Upper lobe of left lung (tissue), 6 donors: Measurements from ENCODE around the gene NELFB. TPM values are rescaled to one million over a fixed set of nuclear protein-coding genes. Genes with fewer than 3 reads are reported as not detected.

Experiments used
- ATAC-seq, 2 donors: fragments of 200-7000 bp; cut with Tn5 transposase; one replicate each; pipeline ENCODE4 v1.9.1; 2022; ENCODE audit warnings: mild to moderate bottlenecking in 2 of 2, moderate library complexity in 2 of 2; ENCODE audit not compliant: low FRiP score in 2 of 2
- DNase-seq, 2 donors: peaks; one replicate each; pipeline ENCODE4 v3.0.0-alpha.2; 2019 to 2020
- H3K27ac ChIP-seq, 4 donors: fragments of 200-600 bp; sonication (generic); one replicate each; pipeline ENCODE4 v1.5.1; 2016 to 2019
- H3K27me3 ChIP-seq, 4 donors: fragments of 200-600 bp; sonication (generic); one replicate each; pipeline ENCODE4 v1.5.1; 2017 to 2019
- H3K36me3 ChIP-seq, 4 donors: fragments of 200-600 bp; sonication (generic); one replicate each; pipeline ENCODE4 v1.5.1; 2016 to 2019
- H3K4me1 ChIP-seq, 4 donors: fragments of 200-600 bp; sonication (generic); one replicate each; pipeline ENCODE4 v1.5.1; 2018 to 2019
- H3K4me3 ChIP-seq, 4 donors: fragments of 200-600 bp; sonication (generic); one replicate each; pipeline ENCODE4 v1.5.1; 2017 to 2019; ENCODE audit warnings: mild to moderate bottlenecking in 2 of 4, moderate library complexity in 1 of 4
- H3K9me3 ChIP-seq, 4 donors: fragments of 200-600 bp; sonication (generic); one replicate each; pipeline ENCODE4 v1.5.1; 2018 to 2019
- CTCF ChIP-seq, 6 experiments: fragments of 450-650 bp in 4 of 6; fragments of 200-600 bp in 2 of 6; sonication (generic) in 2 of 6; IDR thresholded peaks; one replicate each; pipeline ENCODE4 v1.5.1; 2016 to 2019; ENCODE audit warnings: antibody characterized with exemption in 6 of 6
- EP300 ChIP-seq, 4 donors: sonication (generic); formaldehyde crosslinking; IDR thresholded peaks; one replicate each; pipeline ENCODE4 v1.5.1; 2017; ENCODE audit warnings: antibody characterized with exemption in 4 of 4, control low read depth in 2 of 4
- POLR2A ChIP-seq, 4 donors: fragments of 450-650 bp; IDR thresholded peaks; one replicate each; pipeline ENCODE4 v1.5.1; 2016 to 2017; ENCODE audit warnings: antibody characterized with exemption in 4 of 4, mild to moderate bottlenecking in 2 of 4
- POLR2AphosphoS5 ChIP-seq, 2 donors: sonication (generic); formaldehyde crosslinking; IDR thresholded peaks; one replicate each; pipeline ENCODE4 v1.5.1; 2017; ENCODE audit warnings: antibody characterized with exemption in 2 of 2
- WGBS, 2 donors: methylation state at CpG; one replicate each; pipeline ENCODE4 v1.1.5; 2017 to 2018; 5-methylcytosine and 5-hydroxymethylcytosine counted together
- total RNA-seq, 6 donors: library from RNA; depleted of rRNA in 4 of 6; stranded (reverse); fragments of >200 nt in 4 of 6; gene quantifications; one replicate each; pipeline versions ENCODE4 v1.1.0 to v1.2.1, GENCODE V29; 2016 to 2021
- donor health status: DM: no; HTN: no; CAD: no; lungs with moderate emphysema.
- donor health status: DM: no; HTN: yes; CAD: no; lungs with severe emphysema.

NELFB gene
- total RNA-seq, 6 donors from 2014 or later, result 31.8 to 55.6 (median 49.8) TPM

GRCh38 chr9:137213160-137214060 lies 41.7 kb upstream of the NELFB start:
- DNase-seq, result peak in 1 of 2 donors; percentile 78
- TF ChIP-seq EP300 (IDR thresholded peaks at IDR 0.05) (no peak), CTCF (IDR thresholded peaks at IDR 0.05) (no peak), POLR2AphosphoS5 (IDR thresholded peaks at IDR 0.05) (no peak), POLR2A (IDR thresholded peaks at IDR 0.05) (no peak)
- peaks cover 16 to 19% (median 17%) of the 10 kb centered on the region in 4 donors for H3K4me1 ChIP-seq
- H3K4me3 ChIP-seq, result no peak overlapping the region
- H3K9me3 ChIP-seq, result no peaks in the 10 kb centered on the region
- WGBS, 2 donors, result 92 to 93% methylated on average over 21 to 43 of the region's 49 CpGs
- no peak for ATAC-seq
- H3K36me3 ChIP-seq, result peaks cover 0 to 45% (median 17%) of the 10 kb centered on the region in 4 donors
- no peaks in the 10 kb centered on the region for H3K27me3 ChIP-seq
- H3K27ac ChIP-seq, result no peak overlapping the region

- no peaks in the 10 kb centered on the region for H3K9me3 ChIP-seq
- no peak overlapping the region for H3K27ac ChIP-seq
- H3K4me1 ChIP-seq, result peaks cover 19 to 27% (median 24%) of the 10 kb centered on the region in 4 donors
- ATAC-seq, result no peak
- no peak overlapping the region for H3K4me3 ChIP-seq
- DNase-seq, result peak in 1 of 2 donors; percentile 74
- H3K36me3 ChIP-seq, result peaks cover 0 to 40% (median 15%) of the 10 kb centered on the region in 4 donors
- TF ChIP-seq CTCF (IDR thresholded peaks at IDR 0.05), result no peak
- no peak for TF ChIP-seq POLR2A (IDR thresholded peaks at IDR 0.05)
- no peak for TF ChIP-seq POLR2AphosphoS5 (IDR thresholded peaks at IDR 0.05)
- no peak for TF ChIP-seq EP300 (IDR thresholded peaks at IDR 0.05)
- H3K27me3 ChIP-seq, result no peaks in the 10 kb centered on the region
- 95 to 96% methylated on average over 12 to 18 of the region's 19 CpGs for WGBS, 2 donors
These were observed 40.5 kb upstream of the NELFB start for GRCh38 chr9:137214620-137215019.

GRCh38 chr9:137215196-137215986 lies 39.7 kb upstream of the NELFB start:
- peak in 1 of 2 donors; percentile 57 for DNase-seq
- WGBS, 2 donors, result 91 to 92% methylated on average over 7 to 20 of the region's 22 CpGs
- peaks cover 0 to 32% (median 13%) of the 10 kb centered on the region in 4 donors for H3K36me3 ChIP-seq
- no peaks in the 10 kb centered on the region for H3K27me3 ChIP-seq
- no peak for TF ChIP-seq CTCF (IDR thresholded peaks at IDR 0.05)
- TF ChIP-seq EP300 (IDR thresholded peaks at IDR 0.05), result no peak
- TF ChIP-seq POLR2A (IDR thresholded peaks at IDR 0.05), result no peak
- no peak for TF ChIP-seq POLR2AphosphoS5 (IDR thresholded peaks at IDR 0.05)
- H3K4me1 ChIP-seq, result peaks cover 19 to 27% (median 24%) of the 10 kb centered on the region in 4 donors
- no peak overlapping the region for H3K27ac ChIP-seq
- no peaks in the 10 kb centered on the region for H3K9me3 ChIP-seq
- H3K4me3 ChIP-seq, result no peak overlapping the region
- ATAC-seq, result no peak

GRCh38 chr9:137216188-137216965 lies 38.8 kb upstream of the NELFB start:
- peak overlapping the region in 1 of 4 donors; percentile 69 for H3K27ac ChIP-seq
- H3K9me3 ChIP-seq, result no peaks in the 10 kb centered on the region
- H3K36me3 ChIP-seq, result peaks cover 0 to 28% (median 11%) of the 10 kb centered on the region in 4 donors
- DNase-seq, result peak in 1 of 2 donors; percentile 72
- no peak for ATAC-seq
- WGBS, 2 donors, result 96 to 97% methylated on average over 5 to 26 of the region's 30 CpGs
- H3K4me3 ChIP-seq, result no peak overlapping the region
- peaks cover 0 to under 1% (median 0%) of the 10 kb centered on the region in 4 donors for H3K27me3 ChIP-seq
- peaks cover 20 to 31% (median 26%) of the 10 kb centered on the region in 4 donors for H3K4me1 ChIP-seq
- TF ChIP-seq POLR2AphosphoS5 (IDR thresholded peaks at IDR 0.05) (no peak), CTCF (IDR thresholded peaks at IDR 0.05) (no peak), POLR2A (IDR thresholded peaks at IDR 0.05) (no peak), EP300 (IDR thresholded peaks at IDR 0.05) (no peak)
